GM12878 (cell line): Measurements from ENCODE around the gene RNU2-63P. TPM values are rescaled to one million over a fixed set of nuclear protein-coding genes. Genes with fewer than 3 reads are reported as not detected.

Source experiments
- ATAC-seq: fragments of 200-7000 bp; cut with Tn5 transposase; 3 replicates; pipeline ENCODE4 v1.9.1; 2020; ENCODE audit warnings: mild to moderate bottlenecking, moderate library complexity
- BruUV-seq: library from RNA; stranded (reverse); fragments of 400-500 nt; replicated peaks from 2 replicates; lab custom pipeline; 2021; lab: Mats Ljungman, UMichigan
- CTCF ChIA-PET: fragments of 300-600 bp; sonication (Branson Sonifier 250); formaldehyde crosslinking; extraction: SDS; loops from one replicate; lab custom pipeline; 2021; ENCODE audit warnings: inconsistent platforms; lab: Yijun Ruan, JAX
- POLR2A ChIA-PET: fragments of 350-600 bp; formaldehyde crosslinking; extraction: SDS; loops from one replicate; lab custom pipeline; 2021; ENCODE audit warnings: inconsistent platforms; lab: Charles Lee
- RAD21 ChIA-PET: fragments of 300-600 bp; sonication (Branson Sonifier 250); formaldehyde crosslinking; loops from one replicate; lab custom pipeline; 2023; ENCODE audit warnings: antibody characterized with exemption; ENCODE audit not compliant: unreplicated experiment; lab: Charles Lee
- SMC1A ChIA-PET: fragments of 300-600 bp; sonication (Branson Sonifier 250); formaldehyde crosslinking; loops from one replicate; lab custom pipeline; 2023; ENCODE audit not compliant: unreplicated experiment, uncharacterized antibody; lab: Charles Lee
- DNase-seq: peaks from one replicate; pipeline ENCODE4 v3.0.0-alpha.2; 2011; ENCODE audit warnings: low read depth, low spot score
- FAIRE-seq: peaks from 3 replicates; lab custom pipeline; 2011; peaks lifted over from hg19 to GRCh38; lab: Jason Lieb, UNC
- H2AFZ ChIP-seq: 2 replicates; pipeline ENCODE4 v1.6.0; 2011; ENCODE audit warnings: low read depth, low read length, control low read depth; ENCODE audit not compliant: control insufficient read depth
- H3K27ac ChIP-seq: 2 replicates; pipeline ENCODE4 v1.5.1; 2011; ENCODE audit warnings: control low read depth; ENCODE audit not compliant: control insufficient read depth, insufficient read depth
- H3K27me3 ChIP-seq, 2 experiments: replicated peaks in 1 of 2; 2 replicates each; pipeline versions ENCODE4 v1.6.0 to v1.6.1; 2011; ENCODE audit warnings: low read length in 1 of 2; ENCODE audit not compliant: control insufficient read depth in 2 of 2, insufficient read depth in 2 of 2
- H3K36me3 ChIP-seq, 2 experiments: 2 replicates each; pipeline ENCODE4 v1.5.1; 2011; ENCODE audit warnings: low read length in 1 of 2; ENCODE audit not compliant: control insufficient read depth in 2 of 2, insufficient read depth in 2 of 2
- H3K4me1 ChIP-seq: 2 replicates; pipeline ENCODE4 v1.6.1; 2011; ENCODE audit warnings: mild to moderate bottlenecking, low read length, moderate library complexity, mixed read lengths; ENCODE audit not compliant: control insufficient read depth, insufficient read depth
- H3K4me2 ChIP-seq: 2 replicates; pipeline ENCODE4 v1.6.0; 2011; ENCODE audit warnings: control low read depth; ENCODE audit not compliant: control insufficient read depth, insufficient read depth
- H3K4me3 ChIP-seq: fragments of 200-600 bp; sonication (generic); 2 replicates; pipeline ENCODE4 v1.5.1; 2016
- H3K79me2 ChIP-seq: 2 replicates; pipeline ENCODE4 v1.6.0; 2011; ENCODE audit warnings: low read length; ENCODE audit not compliant: control insufficient read depth, insufficient read depth
- H3K9ac ChIP-seq: 2 replicates; pipeline ENCODE4 v1.8.0; 2011; ENCODE audit warnings: low read length, control low read depth, mixed read lengths; ENCODE audit not compliant: control insufficient read depth, insufficient read depth
- H3K9me3 ChIP-seq: replicated peaks from 3 replicates; pipeline ENCODE4 v1.5.1; 2011; ENCODE audit warnings: mild to moderate bottlenecking, low read length; ENCODE audit not compliant: control insufficient read depth, insufficient read depth
- H4K20me1 ChIP-seq: 2 replicates; pipeline ENCODE4 v1.6.0; 2011; ENCODE audit not compliant: control insufficient read depth, insufficient read depth
- ATF2 ChIP-seq: IDR thresholded peaks from 2 replicates; pipeline ENCODE4 v1.6.1; 2012; ENCODE audit warnings: low read length, inconsistent platforms
- IRF5 ChIP-seq: fragments of 450-650 bp; IDR thresholded peaks from 2 replicates; pipeline ENCODE4 v1.6.1; 2017; ENCODE audit warnings: borderline replicate concordance
- MYB ChIP-seq: fragments of 150-350 bp; IDR thresholded peaks from 2 replicates; pipeline ENCODE4 v1.6.1; 2014; ENCODE audit warnings: mild to moderate bottlenecking, low read depth, low read length, borderline replicate concordance
- PAX5 ChIP-seq: IDR thresholded peaks from 2 replicates; pipeline ENCODE4 v1.6.1; 2011; ENCODE audit warnings: low read depth, low read length, borderline replicate concordance
- PKNOX1 ChIP-seq: fragments of 450-650 bp; IDR thresholded peaks from 2 replicates; pipeline ENCODE4 v1.6.1; 2016; ENCODE audit warnings: mild to moderate bottlenecking
- RBBP5 ChIP-seq: fragments of 200-600 bp; sonication (generic); conservative IDR thresholded peaks from 2 replicates; pipeline ENCODE4 v1.6.1; 2016
- STAT1 ChIP-seq: fragments of 450-650 bp; conservative IDR thresholded peaks from 2 replicates; pipeline ENCODE4 v1.6.1; 2014; ENCODE audit warnings: antibody characterized with exemption, mild to moderate bottlenecking
- YBX1 ChIP-seq: fragments of 450-650 bp; IDR thresholded peaks from 2 replicates; pipeline ENCODE4 v1.6.1; 2016; ENCODE audit warnings: antibody characterized with exemption
- ZBTB4 ChIP-seq: fragments of 450-650 bp; formaldehyde crosslinking; IDR thresholded peaks from 2 replicates; pipeline ENCODE4 v1.4.0; 2022; ENCODE audit warnings: mild to moderate bottlenecking, moderate library complexity
- ZZZ3 ChIP-seq: IDR thresholded peaks from 2 replicates; pipeline ENCODE4 v1.6.1; 2011; ENCODE audit warnings: low read depth; ENCODE audit not compliant: control insufficient read depth, insufficient read length
- WGBS: methylation state at CpG from one replicate; pipeline ENCODE4 v1.1.6; 2016; ENCODE audit warnings: low lambda C conversion rate; ENCODE audit not compliant: insufficient replicate concordance, insufficient coverage; ENCODE audit errors: missing lambda C conversion rate; 5-methylcytosine and 5-hydroxymethylcytosine counted together
- in situ Hi-C: fragments of 300-500 bp; cut with MboI; formaldehyde crosslinking; loops from 9 replicates; pipeline ENCODE4 v1.14.3; 2018; ENCODE audit warnings: mixed read lengths
- intact Hi-C: fragments of 100-400 bp; cut with micrococcal nuclease; formaldehyde crosslinking; loops from one replicate; pipeline ENCODE4 v1.14.2; 2022; ENCODE audit not compliant: unreplicated experiment
- polyA plus RNA-seq, 11 experiments: library from polyadenylated mRNA; depleted of rRNA in 4 of 11; unstranded in 6 of 11; stranded (reverse) in 5 of 11; fragments of >200 nt; fragmentation: Nextera tagmentation in 4 of 11; fragmentation: Illumina TruSeq in 1 of 11; extraction: Ambion mirVana in 4 of 11; extraction: Trizol in 1 of 11; gene quantifications; 1 replicate in 1 of 11; 2 replicates in 10 of 11; pipeline versions ENCODE4 v1.2.1 to v1.2.3, GENCODE V29; 2011 to 2016; ENCODE audit warnings: inconsistent platforms in 2 of 11, missing spikeins in 2 of 11, low read depth in 1 of 11
- total RNA-seq, 4 experiments: library from RNA; depleted of rRNA in 3 of 4; stranded (reverse); fragments of >200 nt in 3 of 4; fragmentation: Illumina TruSeq in 1 of 4; extraction: Trizol in 1 of 4; gene quantifications; 2 replicates each; pipeline versions ENCODE4 v1.2.1 to v1.2.3, GENCODE V29; 2013 to 2021
- TF ChIP-seq, protein P1 (sequence below): fragments of 450-650 bp; conservative IDR thresholded peaks from 2 replicates; pipeline ENCODE4 v1.6.1; 2017; ENCODE audit warnings: mild to moderate bottlenecking, moderate library complexity

Gene RNU2-63P
- total and polyA plus RNA-seq, 10 of the 15 experiments (the other 5 are each of a cell fraction or from before 2014, with no cell fraction given), result 10.7 to 117 (median 12.3) TPM; not detected in 5

DNA sequence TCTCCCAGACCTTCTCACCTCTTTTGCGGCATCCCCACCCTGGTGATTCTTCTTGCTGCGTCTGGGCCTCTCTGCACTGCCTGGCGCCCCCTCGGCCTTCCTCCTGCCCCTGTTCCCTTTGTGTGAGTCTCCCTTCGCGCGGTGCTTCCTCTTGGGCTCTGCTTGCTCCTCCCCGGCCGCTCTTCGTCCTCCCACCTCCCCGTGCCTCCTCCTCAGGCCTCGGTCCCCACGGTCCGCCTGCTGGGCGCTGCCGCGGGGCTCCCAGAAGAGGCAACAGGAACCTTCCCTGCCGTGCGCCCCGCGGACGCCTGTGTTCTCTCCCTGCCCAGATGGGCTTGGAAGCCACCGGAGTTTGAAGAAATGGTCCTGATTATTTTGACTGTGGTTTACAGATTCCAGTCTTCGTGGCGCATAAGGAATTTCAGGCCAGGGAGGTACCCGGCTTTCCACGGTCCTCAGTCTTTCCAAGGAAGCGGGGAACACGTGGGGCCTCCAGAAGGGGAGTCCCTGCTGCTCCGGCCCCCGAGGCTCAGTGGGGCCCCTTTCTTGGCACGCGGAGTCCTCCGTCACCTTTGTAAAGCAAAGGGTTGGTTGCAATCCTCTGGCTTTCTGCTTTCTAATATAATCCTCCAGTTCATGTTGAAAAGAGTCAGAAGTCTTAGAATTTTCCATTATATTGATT lies 13.1 kb downstream of the RNU2-63P start:
- ChIA-PET POLR2A (no interaction called here), RAD21 (no interaction called here), CTCF (interaction anchor here (0.5 kb wide), 1 partner anchor 157 kb away, joined by 3 read pairs; no protein-coding TSS in a partner anchor), SMC1A (interaction anchor here (2.2 kb wide), 1 partner anchor 57 kb away, joined by 6 read pairs; no protein-coding TSS in a partner anchor)
- no peak overlapping the region for H2AFZ ChIP-seq
- intact Hi-C loops (no loop called here), in situ Hi-C loops (loop anchor here (25.0 kb wide), 1 partner anchor 516 kb away; no protein-coding TSS in a partner anchor)
- no peaks in the 10 kb centered on the region for H3K36me3 ChIP-seq
- no peaks in the 10 kb centered on the region for H3K79me2 ChIP-seq
- no peak overlapping the region for H3K27ac ChIP-seq
- no peaks in the 10 kb centered on the region for H3K9me3 ChIP-seq
- no peak overlapping the region for H3K9ac ChIP-seq
- H4K20me1 ChIP-seq, result no peaks in the 10 kb centered on the region
- DNase-seq, result no peak
- H3K4me3 ChIP-seq, result no peak overlapping the region
- ATAC-seq, result no peak
- no peaks in the 10 kb centered on the region; a peak in 1 of 4 replicates for H3K27me3 ChIP-seq
- BruUV-seq, result no TSS peak
- no peak for FAIRE-seq
- 52% methylated on average over 26 of the region's 34 CpGs for WGBS
- no peak overlapping the region for H3K4me2 ChIP-seq
- H3K4me1 ChIP-seq, result no peaks in the 10 kb centered on the region
- TF ChIP-seq ZZZ3 (no peak), ATF2 (no peak), PAX5 (no peak), ZBTB4 (CRISPR knock-in tag) (no peak), RBBP5 (no peak), PKNOX1 (no peak), STAT1 (no peak), YBX1 (no peak), IRF5 (no peak), MYB (no peak)
- TF ChIP-seq, protein P1, sequence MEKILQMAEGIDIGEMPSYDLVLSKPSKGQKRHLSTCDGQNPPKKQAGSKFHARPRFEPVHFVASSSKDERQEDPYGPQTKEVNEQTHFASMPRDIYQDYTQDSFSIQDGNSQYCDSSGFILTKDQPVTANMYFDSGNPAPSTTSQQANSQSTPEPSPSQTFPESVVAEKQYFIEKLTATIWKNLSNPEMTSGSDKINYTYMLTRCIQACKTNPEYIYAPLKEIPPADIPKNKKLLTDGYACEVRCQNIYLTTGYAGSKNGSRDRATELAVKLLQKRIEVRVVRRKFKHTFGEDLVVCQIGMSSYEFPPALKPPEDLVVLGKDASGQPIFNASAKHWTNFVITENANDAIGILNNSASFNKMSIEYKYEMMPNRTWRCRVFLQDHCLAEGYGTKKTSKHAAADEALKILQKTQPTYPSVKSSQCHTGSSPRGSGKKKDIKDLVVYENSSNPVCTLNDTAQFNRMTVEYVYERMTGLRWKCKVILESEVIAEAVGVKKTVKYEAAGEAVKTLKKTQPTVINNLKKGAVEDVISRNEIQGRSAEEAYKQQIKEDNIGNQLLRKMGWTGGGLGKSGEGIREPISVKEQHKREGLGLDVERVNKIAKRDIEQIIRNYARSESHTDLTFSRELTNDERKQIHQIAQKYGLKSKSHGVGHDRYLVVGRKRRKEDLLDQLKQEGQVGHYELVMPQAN, result no peak
